Measurements from ENCODE around the gene ARL14. TPM values are rescaled to one million over a fixed set of nuclear protein-coding genes. Genes with fewer than 3 reads are reported as not detected.
A peak's percentile ranks its signal among the peaks of the same experiment; 100 is the strongest.
"Not testable (repeated sequence)": the region's sequence is repeated elsewhere in the genome, so short reads cannot be mapped to it uniquely, and the experiment has no call there.

Gene ARL14
- total and polyA plus RNA-seq, 4 donors, result 0.14 to 0.15 TPM; not detected in 2

- 85% methylated on average over 2 of the region's 2 CpGs for WGBS
- Histone ChIP-seq H3K9me3 (ENCODE audit: control insufficient read depth in 4 of 4, low read length in 3 of 4) (no peaks in the 10 kb centered on the region), H3K4me3 (ENCODE audit: low read depth in 1 of 3, low read length in 3 of 3) (no peak overlapping the region), H3K36me3 (ENCODE audit: control insufficient read depth in 4 of 4, insufficient read depth in 3 of 4, low read depth in 1 of 4, low read length in 3 of 4) (no peaks in the 10 kb centered on the region), H3K27me3 (ENCODE audit: control insufficient read depth in 4 of 4, insufficient read depth in 4 of 4, low read length in 3 of 4) (no peaks in the 10 kb centered on the region), H3K27ac (ENCODE audit: low read depth in 1 of 2, low read length in 2 of 2) (no peak overlapping the region), H3K4me1 (ENCODE audit: control insufficient read depth in 4 of 4, insufficient read depth in 4 of 4, low read length in 3 of 4) (peaks cover 0 to 9% (median 1%) of the 10 kb centered on the region in 4 donors), H3K9ac (ENCODE audit: low read depth in 1 of 2, low read length in 2 of 2) (no peak overlapping the region)
- no peak for DNase-seq (ENCODE audit: low spot score)
- TF ChIP-seq JUND (IDR thresholded peaks at IDR 0.05) (no peak), EGR1 (IDR thresholded peaks at IDR 0.05; ENCODE audit: low read depth in 2 of 2) (no peak), NR2F2 (IDR thresholded peaks at IDR 0.05) (no peak)
Measured at GRCh38 chr3:160703974-160704373, 27.0 kb downstream of the ARL14 start.

- WGBS, result 23% methylated on average over 4 of the region's 4 CpGs
- TF ChIP-seq SP1 (IDR thresholded peaks at IDR 0.05) (no peak), RAD21 (IDR thresholded peaks at IDR 0.05) (peak; percentile 96 to 97), CTCF (IDR thresholded peaks at IDR 0.05; ENCODE audit: low read depth, low read length, missing input control) (peak; percentile 60)
- Histone ChIP-seq H3K27ac (ENCODE audit: low read depth in 1 of 2, low read length in 2 of 2) (no peak overlapping the region), H3K4me3 (ENCODE audit: low read depth in 1 of 3, low read length in 3 of 3) (no peak overlapping the region), H3K9ac (ENCODE audit: low read depth in 1 of 2, low read length in 2 of 2) (no peak overlapping the region), H3K4me1 (ENCODE audit: control insufficient read depth in 4 of 4, insufficient read depth in 4 of 4, low read length in 3 of 4) (peaks cover 0 to 13% (median 8%) of the 10 kb centered on the region in 4 donors), H3K36me3 (ENCODE audit: control insufficient read depth in 4 of 4, insufficient read depth in 3 of 4, low read depth in 1 of 4, low read length in 3 of 4) (no peaks in the 10 kb centered on the region), H3K9me3 (ENCODE audit: control insufficient read depth in 4 of 4, low read length in 3 of 4) (no peaks in the 10 kb centered on the region), H3K27me3 (ENCODE audit: control insufficient read depth in 4 of 4, insufficient read depth in 4 of 4, low read length in 3 of 4) (no peaks in the 10 kb centered on the region)
- no peak for DNase-seq (ENCODE audit: low spot score)
Measured at GRCh38 chr3:160707187-160707794, 30.3 kb downstream of the ARL14 start.

- DNase-seq (ENCODE audit: low spot score), result no peak
- Histone ChIP-seq H3K27ac (ENCODE audit: low read depth in 1 of 2, low read length in 2 of 2) (no peak overlapping the region), H3K9ac (ENCODE audit: low read depth in 1 of 2, low read length in 2 of 2) (no peak overlapping the region), H3K36me3 (ENCODE audit: control insufficient read depth in 4 of 4, insufficient read depth in 3 of 4, low read depth in 1 of 4, low read length in 3 of 4) (no peaks in the 10 kb centered on the region), H3K27me3 (ENCODE audit: control insufficient read depth in 4 of 4, insufficient read depth in 4 of 4, low read length in 3 of 4) (no peaks in the 10 kb centered on the region), H3K4me1 (ENCODE audit: control insufficient read depth in 4 of 4, insufficient read depth in 4 of 4, low read length in 3 of 4) (peaks cover 0 to 13% (median 8%) of the 10 kb centered on the region in 4 donors), H3K9me3 (ENCODE audit: control insufficient read depth in 4 of 4, low read length in 3 of 4) (no peaks in the 10 kb centered on the region), H3K4me3 (ENCODE audit: low read depth in 1 of 3, low read length in 3 of 3) (peak overlapping the region in 1 of 3 donors; percentile 23)
- no peak for TF ChIP-seq TAF1 (conservative IDR thresholded peaks at IDR 0.05)
- no peak for TF ChIP-seq REST (IDR thresholded peaks at IDR 0.05)
- TF ChIP-seq SP1 (IDR thresholded peaks at IDR 0.05), result no peak
- 50% methylated on average over 3 of the region's 3 CpGs for WGBS
Measured at GRCh38 chr3:160709477-160710182, 32.7 kb downstream of the ARL14 start.

GRCh38 chr3:160713144-160713543 is 36.2 kb downstream of the ARL14 start:
- H3K36me3 ChIP-seq (ENCODE audit: control insufficient read depth in 4 of 4, insufficient read depth in 3 of 4, low read depth in 1 of 4, low read length in 3 of 4); H3K9ac ChIP-seq (ENCODE audit: low read depth in 1 of 2, low read length in 2 of 2); H3K27ac ChIP-seq (ENCODE audit: low read depth in 1 of 2, low read length in 2 of 2); H3K9me3 ChIP-seq (ENCODE audit: control insufficient read depth in 4 of 4, low read length in 3 of 4); H3K4me1 ChIP-seq (ENCODE audit: control insufficient read depth in 4 of 4, insufficient read depth in 4 of 4, low read length in 3 of 4); DNase-seq (ENCODE audit: low spot score); H3K4me3 ChIP-seq (ENCODE audit: low read depth in 1 of 3, low read length in 3 of 3); H3K27me3 ChIP-seq (ENCODE audit: control insufficient read depth in 4 of 4, insufficient read depth in 4 of 4, low read length in 3 of 4): not testable (repeated sequence)
- 95% methylated on average over 3 of the region's 3 CpGs for WGBS

Data from liver (tissue), 9 donors.